ENCODE measurements around the gene USF1. TPM values are rescaled to one million over a fixed set of nuclear protein-coding genes. Genes with fewer than 3 reads are reported as not detected.
"Not testable (repeated sequence)": the region's sequence is repeated elsewhere in the genome, so short reads cannot be mapped to it uniquely, and the experiment has no call there.

Gene USF1
- polyA plus RNA-seq, 1 of the 3 experiments (the other 2 are of a cell fraction), result 43.1 TPM

- peak; percentile 45 for DNase-seq
- H4K20me1 ChIP-seq (ENCODE audit: insufficient read depth), result no peaks in the 10 kb centered on the region
- H3K9ac ChIP-seq, result no peak overlapping the region
- POLR2A ChIA-PET, result no interaction called here
- no peak overlapping the region for H3K4me2 ChIP-seq
- H3K27ac ChIP-seq (ENCODE audit: low read depth in 2 of 2, low read length in 1 of 2), result no peak overlapping the region
- H3K79me2 ChIP-seq (ENCODE audit: insufficient read depth), result no peaks in the 10 kb centered on the region
- CTCF ChIA-PET, result interaction anchor here (0.6 to 6.1 kb wide), 2 partner anchors 104 to 850 kb away, joined by 3 to 30 read pairs; partner anchors contain the start of gene KLHDC9
- H2AFZ ChIP-seq (ENCODE audit: low read depth), result no peak overlapping the region
- no peaks in the 10 kb centered on the region for H3K9me2 ChIP-seq
- TF ChIP-seq FOXJ3 (CRISPR knock-in tag; IDR thresholded peaks at IDR 0.05) (no peak), EP300 (IDR thresholded peaks at IDR 0.05; ENCODE audit: borderline replicate concordance in 1 of 2, low read depth in 1 of 2, low read length in 1 of 2) (no peak), YY1 (IDR thresholded peaks at IDR 0.05; ENCODE audit: low read depth) (no peak), CTCF (IDR thresholded peaks at IDR 0.05) (peak; percentile 58), TCF12 (IDR thresholded peaks at IDR 0.05) (peak; percentile 53; the same call in 1 of the 2 replicates), POLR2AphosphoS5 (IDR thresholded peaks at IDR 0.05; ENCODE audit: low read depth, low read length) (peak; percentile 24; the same call in 1 of the 2 replicates), SMC3 (IDR thresholded peaks at IDR 0.05; ENCODE audit: low read depth, low read length) (peak; percentile 46), RAD21 (IDR thresholded peaks at IDR 0.05; ENCODE audit: low read length) (peak; percentile 63)
- TF ChIP-seq, protein P1, sequence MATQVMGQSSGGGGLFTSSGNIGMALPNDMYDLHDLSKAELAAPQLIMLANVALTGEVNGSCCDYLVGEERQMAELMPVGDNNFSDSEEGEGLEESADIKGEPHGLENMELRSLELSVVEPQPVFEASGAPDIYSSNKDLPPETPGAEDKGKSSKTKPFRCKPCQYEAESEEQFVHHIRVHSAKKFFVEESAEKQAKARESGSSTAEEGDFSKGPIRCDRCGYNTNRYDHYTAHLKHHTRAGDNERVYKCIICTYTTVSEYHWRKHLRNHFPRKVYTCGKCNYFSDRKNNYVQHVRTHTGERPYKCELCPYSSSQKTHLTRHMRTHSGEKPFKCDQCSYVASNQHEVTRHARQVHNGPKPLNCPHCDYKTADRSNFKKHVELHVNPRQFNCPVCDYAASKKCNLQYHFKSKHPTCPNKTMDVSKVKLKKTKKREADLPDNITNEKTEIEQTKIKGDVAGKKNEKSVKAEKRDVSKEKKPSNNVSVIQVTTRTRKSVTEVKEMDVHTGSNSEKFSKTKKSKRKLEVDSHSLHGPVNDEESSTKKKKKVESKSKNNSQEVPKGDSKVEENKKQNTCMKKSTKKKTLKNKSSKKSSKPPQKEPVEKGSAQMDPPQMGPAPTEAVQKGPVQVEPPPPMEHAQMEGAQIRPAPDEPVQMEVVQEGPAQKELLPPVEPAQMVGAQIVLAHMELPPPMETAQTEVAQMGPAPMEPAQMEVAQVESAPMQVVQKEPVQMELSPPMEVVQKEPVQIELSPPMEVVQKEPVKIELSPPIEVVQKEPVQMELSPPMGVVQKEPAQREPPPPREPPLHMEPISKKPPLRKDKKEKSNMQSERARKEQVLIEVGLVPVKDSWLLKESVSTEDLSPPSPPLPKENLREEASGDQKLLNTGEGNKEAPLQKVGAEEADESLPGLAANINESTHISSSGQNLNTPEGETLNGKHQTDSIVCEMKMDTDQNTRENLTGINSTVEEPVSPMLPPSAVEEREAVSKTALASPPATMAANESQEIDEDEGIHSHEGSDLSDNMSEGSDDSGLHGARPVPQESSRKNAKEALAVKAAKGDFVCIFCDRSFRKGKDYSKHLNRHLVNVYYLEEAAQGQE (IDR thresholded peaks at IDR 0.05; ENCODE audit: low read depth, low read length), result 0 out of 2 replicates have a peak, but pooled peaks have one; percentile 13
- H3F3A ChIP-seq (replicated peaks; ENCODE audit: insufficient read depth), result peaks cover 12% of the 10 kb centered on the region
- no peaks in the 10 kb centered on the region for H3K27me3 ChIP-seq (ENCODE audit: insufficient read depth)
- 59% methylated on average over 14 of the region's 14 CpGs for WGBS (ENCODE audit: low lambda C conversion rate)
- H3K4me1 ChIP-seq (ENCODE audit: control insufficient read depth in 1 of 2, insufficient read depth in 2 of 2, low read depth in 1 of 2, low read length in 1 of 2), result peaks cover 0 to 4% of the 10 kb centered on the region in 2 experiments; a peak in 1 of 4 replicates
- no peaks in the 10 kb centered on the region for H3K36me3 ChIP-seq (replicated peaks in 1 of 2; ENCODE audit: control insufficient read depth in 1 of 2, insufficient read depth in 2 of 2, low read length in 1 of 2)
- no peak overlapping the region for H3K4me3 ChIP-seq (ENCODE audit: low read depth in 2 of 2, low read length in 1 of 2)
- no peaks in the 10 kb centered on the region for H3K9me3 ChIP-seq
Observed at GRCh38 chr1:160993544-160994193, 52.1 kb downstream of the USF1 start.

GRCh38 chr1:160992036-160992435 lies 53.7 kb downstream of the USF1 start:
- CTCF ChIA-PET, result interaction anchor here (1.3 kb wide), 1 partner anchor 105 kb away, joined by 7 read pairs; the partner anchor contains the start of gene KLHDC9

More at GRCh38 chr1:160992036-160992435, 53.7 kb downstream of the USF1 start:
- 70% methylated on average over 4 of the region's 4 CpGs for whole genome bisulfite sequencing (ENCODE audit: low lambda C conversion rate)
- H3K9me2 ChIP-seq; H3K27ac ChIP-seq (ENCODE audit: low read depth in 2 of 2, low read length in 1 of 2); H3K27me3 ChIP-seq (ENCODE audit: insufficient read depth); H3K4me1 ChIP-seq (ENCODE audit: control insufficient read depth in 1 of 2, insufficient read depth in 2 of 2, low read depth in 1 of 2, low read length in 1 of 2); H3K9me3 ChIP-seq; POLR2A ChIA-PET; H3K4me3 ChIP-seq (ENCODE audit: low read depth in 2 of 2, low read length in 1 of 2); H3K9ac ChIP-seq; H3K36me3 ChIP-seq (replicated peaks in 1 of 2; ENCODE audit: control insufficient read depth in 1 of 2, insufficient read depth in 2 of 2, low read length in 1 of 2); H3K79me2 ChIP-seq (ENCODE audit: insufficient read depth); H4K20me1 ChIP-seq (ENCODE audit: insufficient read depth); H2AFZ ChIP-seq (ENCODE audit: low read depth); DNase-seq; H3K4me2 ChIP-seq: not testable (repeated sequence)
- peaks cover 12% of the 10 kb centered on the region for H3F3A ChIP-seq (replicated peaks; ENCODE audit: insufficient read depth)

Small RNAs within 50 kb of the gene (small RNA-seq; reads per million reads assigned to genes)
- gene AL591806.2, result 0 reads per million in 7 experiments

Other genes starting within 250 kb of the USF1 start
- not detected in 2 replicates for gene LY9, start 249.8 kb downstream of the USF1 start, polyA plus RNA-seq (2012; rRNA removed)
- gene CD244, start 183.1 kb downstream of the USF1 start, polyA plus RNA-seq (2012; rRNA removed), result not detected in 2 replicates
- gene ITLN1, start 160.8 kb downstream of the USF1 start, polyA plus RNA-seq (2012; rRNA removed), result not detected in 2 replicates
- gene ITLN2, start 91.2 kb downstream of the USF1 start, polyA plus RNA-seq (2012; rRNA removed), result not detected in 2 replicates
- 9.0 and 13.7 TPM in 2 replicates for gene F11R, start 24.8 kb downstream of the USF1 start, polyA plus RNA-seq (2012; rRNA removed)
- 80.7 and 93.9 TPM in 2 replicates for gene TSTD1, start 7.0 kb downstream of the USF1 start, polyA plus RNA-seq (2012; rRNA removed)
- gene ARHGAP30, start 23.9 kb upstream of the USF1 start, polyA plus RNA-seq (2012; rRNA removed), result 0.05 TPM in 1 of 2 replicates, not detected in the other
- gene NECTIN4, start 43.6 kb upstream of the USF1 start, polyA plus RNA-seq (2012; rRNA removed), result 0.59 and 1.9 TPM in 2 replicates
- 4.4 and 4.7 TPM in 2 replicates for gene KLHDC9, start 52.4 kb upstream of the USF1 start, polyA plus RNA-seq (2012; rRNA removed)
- gene PFDN2, start 72.1 kb upstream of the USF1 start, polyA plus RNA-seq (2012; rRNA removed), result 340 and 445 TPM in 2 replicates
- 38.7 and 48.9 TPM in 2 replicates for gene NIT1, start 72.1 kb upstream of the USF1 start, polyA plus RNA-seq (2012; rRNA removed)
- gene DEDD, start 86.7 kb upstream of the USF1 start, polyA plus RNA-seq (2012; rRNA removed), result 43.1 and 45.0 TPM in 2 replicates
- 150 and 201 TPM in 2 replicates for gene UFC1, start 108.0 kb upstream of the USF1 start, polyA plus RNA-seq (2012; rRNA removed)
- gene USP21, start 113.5 kb upstream of the USF1 start, polyA plus RNA-seq (2012; rRNA removed), result 24.5 and 26.8 TPM in 2 replicates
- 30.7 and 47.3 TPM in 2 replicates for gene PPOX, start 120.4 kb upstream of the USF1 start, polyA plus RNA-seq (2012; rRNA removed)
- 50.5 and 56.5 TPM in 2 replicates for gene B4GALT3, start 131.5 kb upstream of the USF1 start, polyA plus RNA-seq (2012; rRNA removed)
- 1.2 and 1.6 TPM in 2 replicates for gene ADAMTS4, start 153.1 kb upstream of the USF1 start, polyA plus RNA-seq (2012; rRNA removed)
- gene NDUFS2, start 156.4 kb upstream of the USF1 start, polyA plus RNA-seq (2012; rRNA removed), result 203 and 210 TPM in 2 replicates
- gene FCER1G, start 169.3 kb upstream of the USF1 start, polyA plus RNA-seq (2012; rRNA removed), result 0.34 and 0.61 TPM in 2 replicates
- gene APOA2, start 177.7 kb upstream of the USF1 start, polyA plus RNA-seq (2012; rRNA removed), result not detected in 2 replicates
- gene TOMM40L, start 180.1 kb upstream of the USF1 start, polyA plus RNA-seq (2012; rRNA removed), result 9.7 and 11.9 TPM in 2 replicates
- not detected in 2 replicates for gene NR1I3, start 192.2 kb upstream of the USF1 start, polyA plus RNA-seq (2012; rRNA removed)
- gene PCP4L1, start 212.8 kb upstream of the USF1 start, polyA plus RNA-seq (2012; rRNA removed), result not detected in 2 replicates